HCT116 (cell line): Measurements from ENCODE around the gene BMP5. TPM values are rescaled to one million over a fixed set of nuclear protein-coding genes. Genes with fewer than 3 reads are reported as not detected.

Experiments used
- ATAC-seq: fragments of 200-7000 bp; cut with Tn5 transposase; 2 replicates; pipeline ENCODE4 v1.9.1; 2020; ENCODE audit warnings: mild to moderate bottlenecking, moderate library complexity
- BruUV-seq: library from RNA; stranded (reverse); fragments of 400-500 nt; replicated peaks from 2 replicates; lab custom pipeline; 2021; lab: Mats Ljungman, UMichigan
- CTCF ChIA-PET: fragments of 300-600 bp; sonication (Branson Sonifier 250); formaldehyde crosslinking; loops from one replicate; lab custom pipeline; 2021; ENCODE audit warnings: antibody characterized with exemption; lab: Charles Lee
- POLR2A ChIA-PET: fragments of 300-600, 350-600 bp; sonication (Branson Sonifier 250); formaldehyde crosslinking; loops from one replicate; lab custom pipeline; 2021; ENCODE audit warnings: antibody characterized with exemption; lab: Charles Lee
- RAD21 ChIA-PET, 2 experiments: fragments of 300-600 bp; sonication (Branson Sonifier 250); formaldehyde crosslinking; loops; one replicate each; lab custom pipeline; 2023; ENCODE audit warnings: low total read pairs in 2 of 2; ENCODE audit not compliant: uncharacterized antibody in 2 of 2, unreplicated experiment in 2 of 2, low non-redundant PET in 1 of 2; lab: Charles Lee
- DNase-seq: peaks from one replicate; pipeline ENCODE4 v3.0.0-alpha.2; 2010; ENCODE audit warnings: low read depth, low spot score
- H2AFZ ChIP-seq: fragments of 200-600 bp; shearing (Covaris generic), sonication (generic); 2 replicates; pipeline ENCODE4 v1.6.1; 2017; ENCODE audit warnings: low read depth, mixed run types, mixed read lengths, antibody characterized with exemption, low read length; ENCODE audit not compliant: poor library complexity, severe bottlenecking
- H3K27ac ChIP-seq: 2 replicates; pipeline ENCODE4 v1.5.1; 2012; ENCODE audit warnings: low read depth, low read length
- H3K27me3 ChIP-seq: fragments of 200-600 bp; sonication (generic); 2 replicates; pipeline ENCODE4 v1.6.1; 2016; ENCODE audit warnings: mixed run types, low read length, mixed read lengths; ENCODE audit not compliant: insufficient read depth
- H3K36me3 ChIP-seq, 2 experiments: fragments of 200-500 bp in 1 of 2; fragments of 200-600 bp in 1 of 2; sonication (Bioruptor generic) in 1 of 2; sonication (generic) in 1 of 2; 2 replicates each; pipeline versions ENCODE4 v1.5.1 to v1.6.1; 2014 to 2016; ENCODE audit warnings: low read length in 2 of 2, inconsistent platforms in 1 of 2, mixed read lengths in 1 of 2, mixed run types in 1 of 2; ENCODE audit not compliant: insufficient read depth in 2 of 2, control insufficient read depth in 1 of 2
- H3K4me1 ChIP-seq, 2 experiments: fragments of 200-600 bp in 1 of 2; sonication (generic) in 1 of 2; 2 replicates each; pipeline versions ENCODE4 v1.5.1 to v1.6.1; 2012 to 2017; ENCODE audit warnings: low read length in 2 of 2, inconsistent platforms in 1 of 2, mild to moderate bottlenecking in 1 of 2, mixed read lengths in 1 of 2, mixed run types in 1 of 2, moderate library complexity in 1 of 2; ENCODE audit not compliant: insufficient read depth in 2 of 2, control insufficient read depth in 1 of 2
- H3K4me2 ChIP-seq: fragments of 200-600 bp; sonication (generic); 2 replicates; pipeline ENCODE4 v1.6.1; 2017; ENCODE audit warnings: mixed run types, low read length, mixed read lengths
- H3K4me3 ChIP-seq, 2 experiments: fragments of 200-600 bp in 1 of 2; sonication (generic) in 1 of 2; replicated peaks in 1 of 2; 2 replicates each; pipeline ENCODE4 v1.5.1; 2011 to 2016; ENCODE audit warnings: low read length in 2 of 2, control low read depth in 1 of 2, low read depth in 1 of 2, mild to moderate bottlenecking in 1 of 2, mixed read lengths in 1 of 2, mixed run types in 1 of 2
- H3K79me2 ChIP-seq: fragments of 200-600 bp; sonication (generic); 2 replicates; pipeline ENCODE4 v1.6.1; 2017; ENCODE audit warnings: mild to moderate bottlenecking, mixed run types, low read length, moderate library complexity, mixed read lengths; ENCODE audit not compliant: insufficient read depth
- H3K9ac ChIP-seq: fragments of 200-600 bp; sonication (generic); 2 replicates; pipeline ENCODE4 v1.6.1; 2016; ENCODE audit warnings: low read length, mixed read lengths
- H3K9me2 ChIP-seq: fragments of 200-600 bp; sonication (generic), shearing (Covaris generic); 2 replicates; pipeline ENCODE4 v1.6.1; 2017; ENCODE audit warnings: mixed run types, mild to moderate bottlenecking, moderate library complexity; ENCODE audit not compliant: insufficient read depth
- H3K9me3 ChIP-seq, 2 experiments: fragments of 200-500 bp in 1 of 2; fragments of 200-600 bp in 1 of 2; sonication (Bioruptor generic) in 1 of 2; sonication (generic) in 1 of 2; 2 replicates each; pipeline ENCODE4 v1.6.1; 2014 to 2017; ENCODE audit warnings: low read length in 2 of 2, mixed read lengths in 2 of 2, inconsistent platforms in 1 of 2, low read depth in 1 of 2, mild to moderate bottlenecking in 1 of 2, mixed run types in 1 of 2, moderate library complexity in 1 of 2; ENCODE audit not compliant: control insufficient read depth in 1 of 2, insufficient read depth in 1 of 2
- H4K20me1 ChIP-seq: fragments of 200-600 bp; sonication (generic), shearing (Covaris generic); 2 replicates; pipeline ENCODE4 v1.6.1; 2017; ENCODE audit warnings: mixed run types, mild to moderate bottlenecking, moderate library complexity; ENCODE audit not compliant: insufficient read depth
- CEBPB ChIP-seq: IDR thresholded peaks from 2 replicates; pipeline ENCODE4 v1.6.1; 2012; ENCODE audit warnings: low read depth
- ELF1 ChIP-seq: IDR thresholded peaks from 2 replicates; pipeline ENCODE4 v1.6.1; 2012; ENCODE audit warnings: low read depth, borderline replicate concordance
- RAD21 ChIP-seq: IDR thresholded peaks from 2 replicates; pipeline ENCODE4 v1.6.1; 2012; ENCODE audit warnings: low read depth, mild to moderate bottlenecking
- SIN3A ChIP-seq: IDR thresholded peaks from 2 replicates; pipeline ENCODE4 v1.6.1; 2012; ENCODE audit warnings: low read depth
- SP1 ChIP-seq: IDR thresholded peaks from 2 replicates; pipeline ENCODE4 v1.6.1; 2012; ENCODE audit warnings: low read depth
- intact Hi-C: fragments of 100-400 bp; cut with micrococcal nuclease; formaldehyde crosslinking; loops from 2 replicates; pipeline ENCODE4 v1.10.0; 2022
- total RNA-seq: library from RNA; stranded (reverse); gene quantifications from one replicate; pipeline ENCODE4 v1.2.1, GENCODE V29; 2021; ENCODE audit not compliant: unreplicated experiment

Gene BMP5
- total RNA-seq, 1 experiment from 2014 or later: not detected

- ATAC-seq: no peak
- Histone ChIP-seq H3K27ac (no peak overlapping the region), H3K9me2 (no peaks in the 10 kb centered on the region), H2AFZ (no peak overlapping the region), H4K20me1 (no peaks in the 10 kb centered on the region), H3K9ac (no peak overlapping the region), H3K4me2 (no peak overlapping the region), H3K4me1 (no peaks in the 10 kb centered on the region), H3K79me2 (no peaks in the 10 kb centered on the region), H3K36me3 (no peaks in the 10 kb centered on the region), H3K9me3 (no peaks in the 10 kb centered on the region), H3K4me3 (no peak overlapping the region), H3K27me3 (peaks cover 61% of the 10 kb centered on the region)
- CTCF ChIA-PET: no interaction called here
- no TSS peak for BruUV-seq
- POLR2A ChIA-PET: interaction anchor here (1.4 kb wide), 1 partner anchor 16 kb away, joined by 3 read pairs; no protein-coding TSS in a partner anchor
- intact Hi-C loops: no loop called here
- RAD21 ChIA-PET: no interaction called here
- no peak for DNase-seq
- TF ChIP-seq SP1: no peak
- TF ChIP-seq CEBPB: no peak
- no peak for TF ChIP-seq SIN3A
Measured at GRCh38 chr6:55826941-55827340, 48.4 kb downstream of the BMP5 start.

GRCh38 chr6:55825402-55826051 lies 49.9 kb downstream of the BMP5 start:
- H3K79me2 ChIP-seq: no peaks in the 10 kb centered on the region
- no peak for DNase-seq
- H4K20me1 ChIP-seq: no peaks in the 10 kb centered on the region
- intact Hi-C loops: no loop called here
- H3K27me3 ChIP-seq: peaks cover 54% of the 10 kb centered on the region
- ATAC-seq: no peak
- no peak overlapping the region for H3K4me2 ChIP-seq
- no TSS peak for BruUV-seq
- H3K9ac ChIP-seq: no peak overlapping the region
- H3K36me3 ChIP-seq: no peaks in the 10 kb centered on the region
- no peak overlapping the region for H2AFZ ChIP-seq
- POLR2A ChIA-PET: interaction anchor here (1.0 to 1.4 kb wide), 2 partner anchors 15 kb away, joined by 3 read pairs; no protein-coding TSS in a partner anchor
- H3K9me2 ChIP-seq: no peaks in the 10 kb centered on the region
- no peak overlapping the region for H3K4me3 ChIP-seq
- no peak for TF ChIP-seq ELF1
- TF ChIP-seq RAD21: no peak
- RAD21 ChIA-PET: no interaction called here
- H3K27ac ChIP-seq: no peak overlapping the region
- H3K9me3 ChIP-seq: no peaks in the 10 kb centered on the region
- CTCF ChIA-PET: no interaction called here
- no peaks in the 10 kb centered on the region for H3K4me1 ChIP-seq
